Osteoblast (primary cell): Measurements from ENCODE around the gene UQCRFS1. TPM values are rescaled to one million over a fixed set of nuclear protein-coding genes. Genes with fewer than 3 reads are reported as not detected.

Experiments used
- DNase-seq: peaks from one replicate; pipeline ENCODE4 v3.0.0; 2011; ENCODE audit warnings: low spot score, mixed read lengths; ENCODE audit not compliant: insufficient read length; ENCODE audit errors: missing footprints
- H2AFZ ChIP-seq: 2 replicates; pipeline ENCODE4 v1.6.0; 2011; ENCODE audit warnings: mild to moderate bottlenecking, low read length
- H3K27ac ChIP-seq: 2 replicates; pipeline ENCODE4 v1.5.1; 2011; ENCODE audit warnings: mild to moderate bottlenecking, low read depth, low read length, moderate library complexity
- H3K27me3 ChIP-seq: 2 replicates; pipeline ENCODE4 v1.6.0; 2012; ENCODE audit warnings: mild to moderate bottlenecking, control low read depth, inconsistent platforms, low read length, moderate library complexity; ENCODE audit not compliant: insufficient read depth
- H3K36me3 ChIP-seq: 2 replicates; pipeline ENCODE4 v1.5.1; 2011; ENCODE audit warnings: mild to moderate bottlenecking, low read length, control low read depth, moderate library complexity; ENCODE audit not compliant: insufficient read depth
- H3K4me1 ChIP-seq: 2 replicates; pipeline ENCODE4 v1.5.1; 2011; ENCODE audit warnings: mild to moderate bottlenecking, low read length, control low read depth, moderate library complexity; ENCODE audit not compliant: insufficient read depth
- H3K4me2 ChIP-seq: 2 replicates; pipeline ENCODE4 v1.6.0; 2011; ENCODE audit warnings: mild to moderate bottlenecking, low read length; ENCODE audit not compliant: insufficient read depth
- H3K4me3 ChIP-seq: fragments of 200-600 bp; sonication (generic); 3 replicates; pipeline ENCODE4 v1.5.1; 2012; ENCODE audit warnings: mild to moderate bottlenecking, low read length, inconsistent platforms; ENCODE audit not compliant: insufficient read depth
- H3K79me2 ChIP-seq: 2 replicates; pipeline ENCODE4 v1.6.0; 2012; ENCODE audit warnings: mild to moderate bottlenecking, low read length, control low read depth, inconsistent platforms; ENCODE audit not compliant: insufficient read depth
- H3K9me3 ChIP-seq: 2 replicates; pipeline ENCODE4 v1.5.1; 2011; ENCODE audit warnings: low read depth, low read length, control low read depth
- H4K20me1 ChIP-seq: 2 replicates; pipeline ENCODE4 v1.6.0; 2012; ENCODE audit warnings: mild to moderate bottlenecking, low read length, control low read depth; ENCODE audit not compliant: insufficient read depth
- CTCF ChIP-seq: IDR thresholded peaks from 2 replicates; pipeline ENCODE4 v1.5.1; 2011; ENCODE audit warnings: mild to moderate bottlenecking, low read depth, low read length, moderate library complexity; ENCODE audit errors: extremely low read depth
- total RNA-seq: library from RNA; depleted of rRNA; stranded (reverse); fragments of >200 nt; gene quantifications from 2 replicates; pipeline ENCODE4 v1.2.3, GENCODE V29; 2012

The UQCRFS1 gene
- total RNA-seq, 1 donor: 31.8 TPM

- no peaks in the 10 kb centered on the region for H3K9me3 ChIP-seq
- no peak overlapping the region for H2AFZ ChIP-seq
- H4K20me1 ChIP-seq: no peaks in the 10 kb centered on the region
- H3K36me3 ChIP-seq: no peaks in the 10 kb centered on the region
- no peak overlapping the region for H3K4me3 ChIP-seq
- no peak overlapping the region for H3K27ac ChIP-seq
- no peaks in the 10 kb centered on the region for H3K79me2 ChIP-seq
- H3K27me3 ChIP-seq: no peaks in the 10 kb centered on the region
- H3K4me2 ChIP-seq: no peak overlapping the region
- no peak for DNase-seq
- no peaks in the 10 kb centered on the region for H3K4me1 ChIP-seq
- TF ChIP-seq CTCF: no peak
Observed at GRCh38 chr19:29247471-29247870, 34.5 kb upstream of the UQCRFS1 start.

GRCh38 chr19:29247051-29247450 is 34.1 kb upstream of the UQCRFS1 start:
- no peak for TF ChIP-seq CTCF
- Histone ChIP-seq H3K4me3 (no peak overlapping the region), H2AFZ (no peak overlapping the region), H3K79me2 (no peaks in the 10 kb centered on the region), H4K20me1 (no peaks in the 10 kb centered on the region), H3K27me3 (no peaks in the 10 kb centered on the region), H3K27ac (no peak overlapping the region), H3K4me1 (no peaks in the 10 kb centered on the region), H3K9me3 (no peaks in the 10 kb centered on the region), H3K4me2 (no peak overlapping the region), H3K36me3 (no peaks in the 10 kb centered on the region)
- DNase-seq: no peak

GRCh38 chr19:29245215-29245614 is 32.3 kb upstream of the UQCRFS1 start:
- H3K4me1 ChIP-seq: no peaks in the 10 kb centered on the region
- no peak for TF ChIP-seq CTCF
- H3K36me3 ChIP-seq: no peaks in the 10 kb centered on the region
- DNase-seq: no peak
- H3K27ac ChIP-seq: no peak overlapping the region
- H3K79me2 ChIP-seq: no peaks in the 10 kb centered on the region
- H3K9me3 ChIP-seq: no peaks in the 10 kb centered on the region
- no peaks in the 10 kb centered on the region for H4K20me1 ChIP-seq
- H2AFZ ChIP-seq: no peak overlapping the region
- H3K4me2 ChIP-seq: no peak overlapping the region
- no peak overlapping the region for H3K4me3 ChIP-seq
- H3K27me3 ChIP-seq: no peaks in the 10 kb centered on the region

GRCh38 chr19:29241324-29241723 is 28.4 kb upstream of the UQCRFS1 start:
- Histone ChIP-seq H3K9me3 (no peaks in the 10 kb centered on the region), H3K27ac (no peak overlapping the region), H3K4me2 (no peak overlapping the region), H3K4me1 (no peaks in the 10 kb centered on the region), H3K36me3 (no peaks in the 10 kb centered on the region), H3K79me2 (no peaks in the 10 kb centered on the region), H3K4me3 (no peak overlapping the region), H2AFZ (no peak overlapping the region), H4K20me1 (no peaks in the 10 kb centered on the region), H3K27me3 (no peaks in the 10 kb centered on the region)
- no peak for TF ChIP-seq CTCF
- DNase-seq: no peak
